ENCODE data around the gene CADM4. TPM values are rescaled to one million over a fixed set of nuclear protein-coding genes. Genes with fewer than 3 reads are reported as not detected.
"Not testable (repeated sequence)": the region's sequence is repeated elsewhere in the genome, so short reads cannot be mapped to it uniquely, and the experiment has no call there.

CADM4 gene
- total RNA-seq, 6 experiments from 2014 or later: 2.2 to 4.7 (median 3.7) TPM

DNA sequence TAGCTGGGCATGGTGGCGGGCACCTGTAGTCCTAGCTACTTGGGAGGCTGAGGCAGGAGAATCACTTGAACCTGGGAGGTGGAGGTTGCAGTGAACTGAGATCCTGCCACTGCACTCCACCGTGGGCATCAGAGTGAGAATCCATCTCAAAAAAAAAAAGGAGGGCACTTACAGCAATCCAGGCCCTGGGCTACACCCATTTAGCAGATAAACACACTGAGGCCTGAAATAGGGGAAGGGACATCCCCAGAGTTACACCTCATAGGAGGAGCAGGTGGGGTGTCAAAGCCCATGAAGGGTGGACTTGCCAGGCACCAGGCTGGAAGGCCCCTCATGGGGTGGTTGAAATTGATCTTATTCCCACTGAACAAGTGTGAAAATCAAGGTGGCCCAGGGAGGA is 44.3 kb upstream of the CADM4 start:
- TF ChIP-seq, protein P1, sequence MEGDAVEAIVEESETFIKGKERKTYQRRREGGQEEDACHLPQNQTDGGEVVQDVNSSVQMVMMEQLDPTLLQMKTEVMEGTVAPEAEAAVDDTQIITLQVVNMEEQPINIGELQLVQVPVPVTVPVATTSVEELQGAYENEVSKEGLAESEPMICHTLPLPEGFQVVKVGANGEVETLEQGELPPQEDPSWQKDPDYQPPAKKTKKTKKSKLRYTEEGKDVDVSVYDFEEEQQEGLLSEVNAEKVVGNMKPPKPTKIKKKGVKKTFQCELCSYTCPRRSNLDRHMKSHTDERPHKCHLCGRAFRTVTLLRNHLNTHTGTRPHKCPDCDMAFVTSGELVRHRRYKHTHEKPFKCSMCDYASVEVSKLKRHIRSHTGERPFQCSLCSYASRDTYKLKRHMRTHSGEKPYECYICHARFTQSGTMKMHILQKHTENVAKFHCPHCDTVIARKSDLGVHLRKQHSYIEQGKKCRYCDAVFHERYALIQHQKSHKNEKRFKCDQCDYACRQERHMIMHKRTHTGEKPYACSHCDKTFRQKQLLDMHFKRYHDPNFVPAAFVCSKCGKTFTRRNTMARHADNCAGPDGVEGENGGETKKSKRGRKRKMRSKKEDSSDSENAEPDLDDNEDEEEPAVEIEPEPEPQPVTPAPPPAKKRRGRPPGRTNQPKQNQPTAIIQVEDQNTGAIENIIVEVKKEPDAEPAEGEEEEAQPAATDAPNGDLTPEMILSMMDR (IDR thresholded peaks at IDR 0.05): no peak
- TF ChIP-seq POLR2A (IDR thresholded peaks at IDR 0.05): no peak
- WGBS (ENCODE audit: insufficient coverage, low coverage, low lambda C conversion rate, missing lambda C conversion rate): 100% methylated on average over 2 of the region's 2 CpGs
- no peaks in the 10 kb centered on the region for H3K36me3 ChIP-seq
- no peak overlapping the region for H3K27ac ChIP-seq
- no peak overlapping the region for H3K4me3 ChIP-seq
- no peak for ATAC-seq
- intact Hi-C loops (cut with DNase I): no loop called here
- H3K9me3 ChIP-seq: no peaks in the 10 kb centered on the region
- no peaks in the 10 kb centered on the region for H3K27me3 ChIP-seq
- H3K4me1 ChIP-seq: no peaks in the 10 kb centered on the region
- DNase-seq: no peak

DNA sequence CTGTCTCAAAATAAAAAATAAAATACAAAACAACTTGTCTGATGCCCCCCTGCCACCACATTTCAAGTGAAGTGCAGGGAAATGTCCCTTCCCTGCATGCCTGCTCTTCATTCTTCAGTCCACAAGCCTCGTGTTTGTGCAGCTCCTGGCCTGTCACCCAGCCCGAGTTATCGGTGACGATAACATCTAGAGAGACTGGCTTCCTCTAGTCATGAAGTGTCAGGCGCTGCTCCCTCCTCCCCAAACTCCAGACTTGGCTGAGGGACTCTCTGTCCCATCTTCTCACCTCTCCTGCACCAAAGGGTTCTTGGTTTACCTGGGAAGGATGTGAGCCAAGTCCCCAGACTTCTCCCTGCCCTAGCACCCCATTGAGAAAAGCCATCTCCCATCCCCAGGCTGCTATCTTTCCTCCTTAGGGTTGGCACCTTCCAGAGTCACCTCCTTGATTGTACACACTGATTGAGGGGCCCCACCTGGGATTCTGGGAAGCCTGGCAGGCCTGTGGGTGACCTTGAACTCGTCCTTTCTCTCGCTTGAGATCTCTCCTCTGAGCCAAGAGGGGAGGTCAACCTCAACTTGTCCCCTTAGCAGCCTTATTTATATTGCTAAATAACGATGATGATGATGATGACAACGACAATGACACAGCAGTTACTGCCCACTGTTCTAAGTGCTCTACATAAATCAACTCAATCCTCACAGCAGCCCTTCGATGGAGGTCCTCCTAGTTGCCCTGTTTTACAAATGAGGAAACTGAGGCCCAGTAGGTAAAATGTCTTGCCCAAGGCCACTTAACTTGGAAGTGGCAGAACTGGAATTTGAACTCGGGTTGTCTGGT is 43.4 kb upstream of the CADM4 start:
- DNase-seq (no peak), ATAC-seq (no peak)
- H3K9me3 ChIP-seq: no peaks in the 10 kb centered on the region
- TF ChIP-seq, protein P1 (IDR thresholded peaks at IDR 0.05): no peak
- no peak for TF ChIP-seq POLR2A (IDR thresholded peaks at IDR 0.05)
- no peak overlapping the region for H3K4me3 ChIP-seq
- WGBS (ENCODE audit: insufficient coverage, low coverage, low lambda C conversion rate, missing lambda C conversion rate): 35% methylated on average over 9 of the region's 11 CpGs
- intact Hi-C loops (cut with DNase I): no loop called here
- H3K27ac ChIP-seq: no peak overlapping the region
- H3K27me3 ChIP-seq: no peaks in the 10 kb centered on the region
- H3K36me3 ChIP-seq: no peaks in the 10 kb centered on the region
- no peaks in the 10 kb centered on the region for H3K4me1 ChIP-seq

DNA sequence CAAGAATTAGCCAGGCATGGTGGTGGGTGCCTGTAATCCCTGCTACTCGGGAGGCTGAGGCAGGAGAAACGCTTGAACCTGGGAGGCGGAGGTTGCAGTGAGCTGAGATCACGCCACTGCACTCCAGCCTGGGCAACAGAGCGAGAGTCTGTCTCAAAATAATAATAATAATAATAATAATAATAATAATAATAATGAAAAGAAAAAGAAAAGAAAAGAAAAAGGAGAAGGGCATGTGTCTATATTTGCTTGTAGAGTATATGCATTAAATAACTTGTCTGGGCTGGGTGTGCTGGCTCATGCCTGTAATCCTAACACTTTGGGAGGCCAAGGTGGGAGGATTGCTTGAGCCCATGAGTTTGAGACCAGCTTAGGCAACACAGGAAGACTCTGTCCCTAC is 42.6 kb upstream of the CADM4 start:
- H3K27ac ChIP-seq; ATAC-seq; H3K36me3 ChIP-seq; H3K27me3 ChIP-seq; H3K4me1 ChIP-seq; intact Hi-C loops (cut with DNase I); H3K9me3 ChIP-seq; DNase-seq; H3K4me3 ChIP-seq: not testable (repeated sequence)
- 46% methylated on average over 2 of the region's 5 CpGs for WGBS (ENCODE audit: insufficient coverage, low coverage, low lambda C conversion rate, missing lambda C conversion rate)

DNA sequence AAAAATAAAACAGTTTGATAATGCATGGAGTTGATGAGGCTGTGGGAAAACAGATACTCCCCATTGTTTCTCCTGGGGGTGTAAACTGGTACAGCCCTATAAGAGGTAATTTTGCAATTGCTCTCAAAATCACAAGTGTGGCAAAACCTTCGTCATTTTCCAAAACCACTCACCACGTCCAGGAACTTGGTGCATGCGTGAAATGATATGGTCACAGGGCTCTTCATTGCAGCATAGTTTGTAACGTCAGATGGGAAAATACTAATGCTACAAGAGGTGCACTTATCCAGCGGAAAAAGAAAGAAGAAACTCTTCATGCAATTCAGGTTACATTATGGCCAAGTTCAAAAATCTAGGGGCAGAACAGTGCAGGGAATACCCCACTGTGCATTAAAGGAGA is 42.2 kb upstream of the CADM4 start:
- TF ChIP-seq, protein P1 (IDR thresholded peaks at IDR 0.05): no peak
- TF ChIP-seq POLR2A (IDR thresholded peaks at IDR 0.05): no peak
- intact Hi-C loops (cut with DNase I): no loop called here
- 61% methylated on average over 5 of the region's 5 CpGs for WGBS (ENCODE audit: insufficient coverage, low coverage, low lambda C conversion rate, missing lambda C conversion rate)
- H3K27ac ChIP-seq: no peak overlapping the region
- ATAC-seq: no peak
- no peak for DNase-seq
- H3K4me1 ChIP-seq: no peaks in the 10 kb centered on the region
- H3K9me3 ChIP-seq: no peaks in the 10 kb centered on the region
- no peaks in the 10 kb centered on the region for H3K27me3 ChIP-seq
- H3K4me3 ChIP-seq: no peak overlapping the region
- no peaks in the 10 kb centered on the region for H3K36me3 ChIP-seq

DNA sequence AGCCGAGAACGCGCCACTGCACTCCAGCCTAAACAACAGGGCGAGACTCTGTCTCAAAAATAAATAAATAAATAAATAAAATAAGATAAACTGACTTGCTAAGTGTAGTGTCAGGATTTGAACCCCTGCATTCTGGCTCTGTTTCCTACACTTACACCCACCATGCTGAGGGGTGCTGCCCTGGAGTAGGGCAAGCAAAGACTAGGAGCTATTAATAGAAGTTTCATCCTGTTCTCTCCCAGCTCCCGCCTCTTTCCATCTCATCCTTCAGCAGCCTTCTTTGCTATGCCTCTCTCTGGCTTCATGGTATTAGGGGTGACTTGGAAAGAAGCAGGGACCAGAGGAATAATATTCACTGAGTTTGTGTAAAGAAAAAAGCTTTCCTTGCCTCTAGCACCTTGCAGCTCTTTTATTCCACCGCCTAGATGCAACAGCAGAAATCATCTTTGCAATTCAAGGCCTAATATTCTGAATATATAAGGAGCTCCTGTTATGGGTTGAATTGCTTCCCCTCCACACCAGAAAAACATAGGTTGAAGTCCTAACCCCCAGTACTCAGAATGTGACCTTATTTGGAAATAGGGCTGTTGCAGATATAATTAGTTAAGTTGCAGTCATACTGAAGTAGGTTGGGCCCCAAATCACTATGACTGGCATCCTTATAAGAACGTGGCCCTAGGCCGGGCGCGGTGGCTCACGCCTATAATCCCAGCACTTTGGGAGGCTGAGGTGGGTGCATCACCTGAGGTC is 39.0 kb upstream of the CADM4 start:
- no peaks in the 10 kb centered on the region for H3K36me3 ChIP-seq
- no peak for DNase-seq
- 88% methylated on average over 10 of the region's 11 CpGs for WGBS (ENCODE audit: insufficient coverage, low coverage, low lambda C conversion rate, missing lambda C conversion rate)
- H3K27ac ChIP-seq: no peak overlapping the region
- H3K4me3 ChIP-seq: no peak overlapping the region
- H3K27me3 ChIP-seq: no peaks in the 10 kb centered on the region
- intact Hi-C loops (cut with DNase I): no loop called here
- no peaks in the 10 kb centered on the region for H3K9me3 ChIP-seq
- TF ChIP-seq, protein P1 (IDR thresholded peaks at IDR 0.05): no peak
- no peak for TF ChIP-seq POLR2A (IDR thresholded peaks at IDR 0.05)
- no peak for ATAC-seq
- H3K4me1 ChIP-seq: no peaks in the 10 kb centered on the region

Data from right lobe of liver (tissue), 6 donors.